GM12892 (cell line): ENCODE data around the gene DOP1A.

Source experiments
- DNase-seq: peaks from one replicate; pipeline ENCODE4 v3.0.0; 2011; ENCODE audit not compliant: insufficient read length
- FAIRE-seq: peaks from 2 replicates; lab custom pipeline; 2011; peaks lifted over from hg19 to GRCh38; lab: Jason Lieb, UNC
- POLR2A ChIP-seq: IDR thresholded peaks from 2 replicates; pipeline ENCODE4 v1.6.1; 2011; ENCODE audit warnings: low read depth, low read length, control low read depth
- POLR2AphosphoS5 ChIP-seq: IDR thresholded peaks from 2 replicates; pipeline ENCODE4 v1.6.1; 2011; ENCODE audit warnings: low read depth, low read length, control low read depth
- TAF1 ChIP-seq: IDR thresholded peaks from 2 replicates; pipeline ENCODE4 v1.6.1; 2011; ENCODE audit warnings: low read depth, mild to moderate bottlenecking, control low read depth, low read length, borderline replicate concordance

DOP1A gene

GRCh38 chr6:83057705-83058321, 9.7 kb upstream of the DOP1A start:
- peak; percentile 77 for FAIRE-seq
- TF ChIP-seq POLR2A = no peak
- TF ChIP-seq TAF1 = no peak
- TF ChIP-seq POLR2AphosphoS5 = no peak
- no peak for DNase-seq

- FAIRE-seq (no peak), DNase-seq (no peak)
- TF ChIP-seq POLR2A (no peak), POLR2AphosphoS5 (no peak), TAF1 (no peak)
Measured at GRCh38 chr6:83061190-83061589, 6.3 kb upstream of the DOP1A start.

- DNase-seq (no peak), FAIRE-seq (no peak)
- TF ChIP-seq POLR2A (no peak), TAF1 (no peak), POLR2AphosphoS5 (no peak)
Measured at GRCh38 chr6:83062225-83062624, 5.2 kb upstream of the DOP1A start.

GRCh38 chr6:83065511-83066192, 1.8 kb upstream of the DOP1A start, which contains the start of gene UBE3D:
UBE3D (minus strand) TSS chr6:83065841; CDS start chr6:83065718, 123 bp downstream.
- DNase-seq (peak; percentile 75), FAIRE-seq (peak; percentile 96)

GRCh38 chr6:83068616-83069015, 1.1 kb downstream of the DOP1A start:
- no peak for TF ChIP-seq POLR2A
- no peak for TF ChIP-seq POLR2AphosphoS5
- no peak for DNase-seq
- peak; percentile 51 for FAIRE-seq

More at GRCh38 chr6:83065511-83066192, 1.8 kb upstream of the DOP1A start, which contains the start of gene UBE3D:
- TF ChIP-seq TAF1 (no peak), POLR2AphosphoS5 (peak; percentile 55; the same call in 1 of the 2 replicates), POLR2A (peak; percentile 80)

- no peak for DNase-seq
- FAIRE-seq = no peak
- TF ChIP-seq POLR2AphosphoS5 = no peak
Measured at GRCh38 chr6:83069633-83070032, 2.2 kb downstream of the DOP1A start.

- TF ChIP-seq POLR2A (no peak), POLR2AphosphoS5 (no peak), TAF1 (no peak)
- DNase-seq = no peak
- FAIRE-seq = peak; percentile 78
Measured at GRCh38 chr6:83071023-83071422, 3.6 kb downstream of the DOP1A start.

GRCh38 chr6:83071707-83072106, 4.2 kb downstream of the DOP1A start:
- DNase-seq (no peak), FAIRE-seq (no peak)
- TF ChIP-seq POLR2A (no peak), POLR2AphosphoS5 (no peak), TAF1 (no peak)

- DNase-seq (no peak), FAIRE-seq (no peak)
- no peak for TF ChIP-seq POLR2AphosphoS5
- TF ChIP-seq TAF1 = no peak
- no peak for TF ChIP-seq POLR2A
Measured at GRCh38 chr6:83072726-83073125, 5.3 kb downstream of the DOP1A start.

GRCh38 chr6:83073615-83074014, 6.1 kb downstream of the DOP1A start:
- TF ChIP-seq POLR2A (no peak), TAF1 (no peak), POLR2AphosphoS5 (no peak)
- DNase-seq (no peak), FAIRE-seq (no peak)

GRCh38 chr6:83083476-83083875, 16.0 kb downstream of the DOP1A start:
- no peak for FAIRE-seq
- no peak for DNase-seq
- no peak for TF ChIP-seq POLR2A
- no peak for TF ChIP-seq POLR2AphosphoS5
- no peak for TF ChIP-seq TAF1

- FAIRE-seq = peak; percentile 56
- no peak for TF ChIP-seq POLR2AphosphoS5
- 0 out of 2 replicates have a peak, but pooled peaks have one; percentile 37 for TF ChIP-seq POLR2A
- DNase-seq = peak; percentile 18
Measured at GRCh38 chr6:83086751-83087150, 19.3 kb downstream of the DOP1A start.

GRCh38 chr6:83092756-83093399, 25.4 kb downstream of the DOP1A start:
- FAIRE-seq (no peak), DNase-seq (no peak)
- no peak for TF ChIP-seq POLR2A
- no peak for TF ChIP-seq TAF1
- TF ChIP-seq POLR2AphosphoS5 = no peak
